ENCODE data around the gene TMEM208. TPM values are rescaled to one million over a fixed set of nuclear protein-coding genes. Genes with fewer than 3 reads are reported as not detected.
A peak's percentile ranks its signal among the peaks of the same experiment; 100 is the strongest.

Gene TMEM208
- total RNA-seq, 2 experiments from 2014 or later = 25.8 to 40.8 TPM

DNA sequence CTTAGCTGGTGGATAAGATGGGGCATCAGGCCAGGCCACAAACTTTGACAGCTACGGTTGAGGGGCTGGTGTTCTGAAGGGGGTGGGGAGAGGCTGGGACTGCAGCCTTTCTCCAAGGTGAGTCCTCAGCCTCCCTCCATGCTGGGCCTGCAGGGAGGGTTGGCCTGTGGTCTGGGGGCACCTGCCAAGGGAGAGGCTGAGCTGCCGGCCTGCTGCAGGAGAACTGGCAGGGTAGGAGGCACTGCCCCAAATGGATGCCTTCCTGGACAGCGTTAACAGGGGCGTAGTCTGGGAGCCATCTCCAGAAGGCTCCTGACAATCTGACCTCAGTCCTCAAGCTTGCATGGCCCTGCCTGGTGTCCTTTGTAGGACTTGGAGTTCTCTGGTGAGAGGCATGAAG lies 22.9 kb upstream of the TMEM208 start:
- Mint-ChIP-seq H3K9me3 (no peaks in the 10 kb centered on the region), H3K27me3 (no peaks in the 10 kb centered on the region), H3K4me1 (no peaks in the 10 kb centered on the region), H3K27ac (no peak overlapping the region), H3K4me3 (no peak overlapping the region), H3K36me3 (ENCODE audit: low read depth) (peaks cover 7% of the 10 kb centered on the region)
- ChIA-PET CTCF (interaction anchor here (0.6 to 2.1 kb wide), 6 partner anchors 9 to 215 kb away, joined by 3 to 6 read pairs (median 3); no protein-coding TSS in a partner anchor), POLR2A (no interaction called here)
- DNase-seq = no peak

DNA sequence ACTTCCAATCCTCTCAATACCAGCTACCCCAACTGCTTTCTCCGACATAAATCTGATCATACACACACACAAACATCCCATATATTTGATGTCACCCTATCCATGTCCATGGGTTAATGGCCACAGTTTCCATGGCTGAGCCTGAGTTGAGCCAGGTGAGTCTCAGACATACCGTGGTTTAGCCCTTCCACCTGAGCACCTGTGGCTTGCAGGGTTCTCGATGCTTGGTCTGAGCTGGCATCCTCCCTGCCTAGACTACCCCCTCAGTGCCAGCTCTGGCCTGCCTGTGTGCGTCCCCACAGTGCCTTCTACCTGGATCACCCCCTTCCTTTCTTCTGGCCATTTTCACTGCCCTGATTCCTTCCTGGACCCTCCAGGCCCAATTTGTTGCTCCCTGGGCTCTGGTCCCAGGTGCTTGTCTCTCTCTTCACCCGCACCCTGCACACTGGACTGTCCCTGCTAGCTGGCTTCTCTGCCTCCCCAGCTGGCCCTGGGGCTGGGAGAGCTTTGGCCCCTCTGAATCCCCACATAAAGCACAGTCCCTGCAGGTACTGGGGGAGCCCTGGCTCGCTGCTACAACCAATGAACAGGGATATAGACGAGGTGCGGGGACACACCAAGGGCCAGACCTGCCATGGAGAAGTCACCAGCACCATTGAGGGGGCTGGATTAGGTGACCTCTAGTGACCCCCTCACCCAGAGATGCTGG lies 20.6 kb upstream of the TMEM208 start:
- Mint-ChIP-seq H3K9me3 (no peaks in the 10 kb centered on the region), H3K27ac (no peak overlapping the region), H3K27me3 (no peaks in the 10 kb centered on the region), H3K4me1 (no peaks in the 10 kb centered on the region), H3K4me3 (no peak overlapping the region), H3K36me3 (ENCODE audit: low read depth) (no peaks in the 10 kb centered on the region)
- POLR2A ChIA-PET = no interaction called here
- CTCF ChIA-PET = interaction anchor here (0.6 to 1.6 kb wide), 2 partner anchors 13 to 180 kb away, joined by 3 read pairs; no protein-coding TSS in a partner anchor
- DNase-seq = no peak

DNA sequence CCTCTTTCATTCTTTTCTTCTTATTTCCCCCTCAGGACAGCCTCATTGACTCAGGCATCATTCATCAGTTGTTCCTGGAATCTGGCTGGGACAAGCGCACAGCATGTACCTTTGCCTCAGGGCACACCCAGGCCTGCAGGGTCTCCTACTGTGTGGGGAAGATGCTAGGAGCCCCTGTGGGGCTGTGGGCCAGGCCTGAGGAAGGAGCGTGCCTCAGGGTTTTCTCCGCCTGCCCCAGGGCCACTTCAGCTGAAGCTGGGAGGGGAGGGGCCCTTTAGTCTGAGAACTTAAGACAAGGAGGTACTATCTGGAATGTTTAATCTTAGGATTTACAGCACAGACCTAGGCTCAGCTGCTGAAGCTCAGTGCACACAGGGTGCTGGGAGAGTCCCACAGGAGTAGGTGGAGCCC lies 20.1 kb upstream of the TMEM208 start:
- POLR2A ChIA-PET = no interaction called here
- H3K36me3 Mint-ChIP-seq (ENCODE audit: low read depth) = no peaks in the 10 kb centered on the region
- no peaks in the 10 kb centered on the region for H3K27me3 Mint-ChIP-seq
- H3K27ac Mint-ChIP-seq = peak overlapping the region; percentile 41
- CTCF ChIA-PET = no interaction called here
- H3K9me3 Mint-ChIP-seq = no peaks in the 10 kb centered on the region
- DNase-seq = no peak
- H3K4me3 Mint-ChIP-seq = no peak overlapping the region
- no peaks in the 10 kb centered on the region for H3K4me1 Mint-ChIP-seq

- no peak for DNase-seq
- H3K4me1 Mint-ChIP-seq = no peaks in the 10 kb centered on the region
- ChIA-PET POLR2A (interaction anchor here (0.7 kb wide), 1 partner anchor 9 kb away, joined by 4 read pairs; no protein-coding TSS in a partner anchor), CTCF (interaction anchor here (1.4 to 2.4 kb wide), 2 partner anchors 9 to 52 kb away, joined by 5 to 11 read pairs; partner anchors contain the start of gene ELMO3)
- no peaks in the 10 kb centered on the region for H3K36me3 Mint-ChIP-seq (ENCODE audit: low read depth)
- H3K27ac Mint-ChIP-seq = no peak overlapping the region
- H3K27me3 Mint-ChIP-seq = no peaks in the 10 kb centered on the region
- no peak overlapping the region for H3K4me3 Mint-ChIP-seq
- H3K9me3 Mint-ChIP-seq = no peaks in the 10 kb centered on the region
These were observed 19.5 kb upstream of the TMEM208 start for GRCh38 chr16:67207249-67208091.

DNA sequence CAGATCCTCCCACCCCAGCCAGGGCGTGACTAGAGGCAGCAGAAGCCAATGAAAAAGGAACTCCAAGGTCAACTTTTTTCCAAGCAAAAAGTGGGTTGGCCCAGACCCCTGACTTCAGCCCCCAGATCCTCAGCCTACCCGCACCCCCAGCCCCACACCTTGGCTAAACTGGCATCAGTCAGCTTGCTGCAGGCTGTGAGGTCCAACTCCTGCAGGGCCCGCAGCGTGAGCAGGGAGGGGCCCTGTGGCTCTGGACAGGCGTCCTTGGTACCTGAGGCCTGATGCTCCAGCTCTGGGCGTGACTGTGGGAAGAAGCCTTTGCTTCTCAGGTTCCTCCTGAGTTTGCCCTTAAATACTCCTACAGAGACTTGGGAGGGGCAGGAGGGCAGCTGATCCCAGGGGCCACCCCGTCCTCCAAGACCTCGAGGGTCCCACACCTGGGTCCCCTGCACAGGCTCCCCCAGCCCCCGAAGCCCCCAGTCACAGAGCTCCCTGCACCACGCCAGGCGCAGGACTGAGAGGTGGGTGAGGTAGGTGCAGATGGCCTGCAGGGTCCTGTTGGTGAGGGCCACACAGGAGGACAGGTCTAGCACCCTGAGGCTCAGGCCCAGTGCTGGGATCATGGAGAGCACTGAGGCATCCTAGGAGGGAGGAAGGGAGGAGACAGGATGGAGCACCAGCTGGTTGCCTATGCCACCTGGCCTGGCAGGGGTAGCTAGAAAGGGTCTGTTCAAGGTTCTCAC lies 18.6 kb upstream of the TMEM208 start:
- no peak for DNase-seq
- no peak overlapping the region for H3K4me3 Mint-ChIP-seq
- no peaks in the 10 kb centered on the region for H3K36me3 Mint-ChIP-seq (ENCODE audit: low read depth)
- no peaks in the 10 kb centered on the region for H3K4me1 Mint-ChIP-seq
- no peaks in the 10 kb centered on the region for H3K27me3 Mint-ChIP-seq
- POLR2A ChIA-PET = interaction anchor here (0.7 kb wide), 1 partner anchor 10 kb away, joined by 4 read pairs; no protein-coding TSS in a partner anchor
- CTCF ChIA-PET = interaction anchor here (0.6 to 2.4 kb wide), 6 partner anchors 9 to 212 kb away, joined by 3 to 11 read pairs (median 6); partner anchors contain the start of genes ELMO3 and TMEM208
- H3K9me3 Mint-ChIP-seq = no peaks in the 10 kb centered on the region
- H3K27ac Mint-ChIP-seq = no peak overlapping the region

GRCh38 chr16:67209565-67209964 lies 17.4 kb upstream of the TMEM208 start:
- H3K36me3 Mint-ChIP-seq (ENCODE audit: low read depth) = no peaks in the 10 kb centered on the region
- ChIA-PET POLR2A (no interaction called here), CTCF (interaction anchor here (0.6 to 2.4 kb wide), 6 partner anchors 8 to 188 kb away, joined by 3 to 7 read pairs (median 4); partner anchors contain the start of gene TMEM208)
- H3K9me3 Mint-ChIP-seq = no peaks in the 10 kb centered on the region
- no peaks in the 10 kb centered on the region for H3K4me1 Mint-ChIP-seq
- H3K27me3 Mint-ChIP-seq = no peaks in the 10 kb centered on the region
- no peak overlapping the region for H3K27ac Mint-ChIP-seq
- H3K4me3 Mint-ChIP-seq = no peak overlapping the region
- no peak for DNase-seq

DNA sequence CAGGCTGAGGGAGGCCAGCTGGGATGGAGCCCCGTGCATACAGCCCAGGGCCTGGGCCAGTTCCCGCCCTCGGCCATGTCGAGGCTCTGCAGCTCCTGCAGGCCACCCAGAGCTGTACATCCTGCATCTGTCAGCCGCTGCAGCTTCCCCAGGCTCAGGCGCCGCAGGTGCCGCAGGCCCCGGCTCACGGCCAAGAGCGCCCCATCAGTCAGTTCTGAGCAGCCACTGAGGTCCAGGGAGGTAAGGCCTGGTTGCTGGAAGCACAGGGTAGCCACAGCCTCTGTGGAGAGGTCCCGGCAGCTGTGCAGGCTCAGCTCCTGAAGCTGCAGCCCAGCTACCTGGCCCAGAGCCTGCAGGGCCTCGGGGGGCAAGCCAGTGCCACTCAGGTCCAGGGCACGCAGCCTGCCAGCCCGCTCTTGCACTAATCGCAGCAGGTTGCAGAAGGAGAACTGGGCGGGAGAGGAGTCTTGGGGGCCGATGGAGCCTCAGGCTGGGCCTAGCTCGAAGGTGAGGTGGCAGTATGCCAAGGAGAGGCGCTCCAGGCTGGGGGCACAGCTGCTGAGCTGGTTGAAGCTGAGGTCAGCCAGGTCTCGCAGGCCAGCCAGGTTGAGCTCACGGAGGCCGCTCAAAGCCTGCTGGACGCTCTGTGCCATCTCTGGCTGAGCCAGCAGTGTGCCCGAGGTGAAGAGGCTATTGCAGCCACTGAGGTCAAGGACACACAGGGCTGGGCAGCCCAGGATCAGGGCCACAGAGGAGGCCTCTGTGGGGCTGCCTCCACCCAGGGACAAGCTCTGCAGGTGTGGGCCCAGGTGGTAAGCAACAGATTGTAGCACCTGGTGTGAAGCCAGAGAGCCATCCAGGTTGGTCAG lies 16.6 kb upstream of the TMEM208 start:
- Mint-ChIP-seq H3K36me3 (ENCODE audit: low read depth) (no peaks in the 10 kb centered on the region), H3K4me3 (no peak overlapping the region), H3K9me3 (no peaks in the 10 kb centered on the region), H3K4me1 (no peaks in the 10 kb centered on the region), H3K27me3 (no peaks in the 10 kb centered on the region), H3K27ac (no peak overlapping the region)
- ChIA-PET CTCF (interaction anchor here (0.6 to 2.0 kb wide), 3 partner anchors 9 to 189 kb away, joined by 3 to 7 read pairs (median 3); partner anchors contain the start of gene TMEM208), POLR2A (no interaction called here)
- DNase-seq = no peak

- Mint-ChIP-seq H3K27me3 (no peaks in the 10 kb centered on the region), H3K36me3 (ENCODE audit: low read depth) (no peaks in the 10 kb centered on the region), H3K4me1 (peaks cover 1% of the 10 kb centered on the region), H3K4me3 (no peak overlapping the region), H3K9me3 (no peaks in the 10 kb centered on the region), H3K27ac (no peak overlapping the region)
- POLR2A ChIA-PET = no interaction called here
- no peak for DNase-seq
- CTCF ChIA-PET = interaction anchor here (1.5 to 2.0 kb wide), 2 partner anchors 13 to 15 kb away, joined by 4 to 7 read pairs; partner anchors contain the start of gene TMEM208
These were observed 15.3 kb upstream of the TMEM208 start for GRCh38 chr16:67211674-67212073.

DNA sequence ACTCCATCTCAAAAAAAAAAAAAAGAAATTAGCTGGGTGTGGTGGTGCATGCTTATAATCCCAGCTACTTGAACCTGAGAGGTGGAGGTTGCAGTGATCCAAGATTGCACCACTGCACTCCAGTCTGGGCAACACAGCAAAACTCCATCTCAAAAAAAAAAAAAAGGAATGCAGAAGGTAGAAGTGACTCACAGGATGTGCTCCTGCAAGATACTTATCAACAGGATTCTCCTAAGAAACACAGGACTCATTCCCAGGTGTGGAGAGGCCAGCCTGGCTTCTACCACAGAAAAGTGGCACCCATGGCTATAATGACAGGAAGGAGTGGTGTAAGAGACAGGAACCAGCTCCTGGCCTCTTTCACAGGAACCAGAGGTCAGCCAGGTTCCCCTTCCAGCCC lies 14.2 kb upstream of the TMEM208 start:
- DNase-seq = no peak
- Mint-ChIP-seq H3K27me3 (no peaks in the 10 kb centered on the region), H3K4me1 (peaks cover 10% of the 10 kb centered on the region), H3K36me3 (ENCODE audit: low read depth) (no peaks in the 10 kb centered on the region), H3K27ac (no peak overlapping the region), H3K4me3 (no peak overlapping the region), H3K9me3 (no peaks in the 10 kb centered on the region)
- POLR2A ChIA-PET = no interaction called here
- CTCF ChIA-PET = interaction anchor here (0.6 to 1.4 kb wide), 2 partner anchors 9 to 58 kb away, joined by 3 read pairs; no protein-coding TSS in a partner anchor

- DNase-seq = no peak
- no peaks in the 10 kb centered on the region for H3K27me3 Mint-ChIP-seq
- H3K36me3 Mint-ChIP-seq (ENCODE audit: low read depth) = no peaks in the 10 kb centered on the region
- CTCF ChIA-PET = interaction anchor here (0.6 to 2.6 kb wide), 6 partner anchors 9 to 347 kb away, joined by 3 to 7 read pairs (median 3); partner anchors contain the start of gene TMEM208
- no peak overlapping the region for H3K4me3 Mint-ChIP-seq
- no peaks in the 10 kb centered on the region for H3K9me3 Mint-ChIP-seq
- POLR2A ChIA-PET = no interaction called here
- peaks cover 12% of the 10 kb centered on the region for H3K4me1 Mint-ChIP-seq
- H3K27ac Mint-ChIP-seq = no peak overlapping the region
These were observed 13.5 kb upstream of the TMEM208 start for GRCh38 chr16:67213197-67214019.

- ChIA-PET POLR2A (no interaction called here), CTCF (interaction anchor here (2.6 kb wide), 1 partner anchor 11 kb away, joined by 7 read pairs; the partner anchor contains the start of gene TMEM208)
- no peaks in the 10 kb centered on the region for H3K9me3 Mint-ChIP-seq
These were observed 11.2 kb upstream of the TMEM208 start for GRCh38 chr16:67215706-67216105.

More at GRCh38 chr16:67215706-67216105, 11.2 kb upstream of the TMEM208 start:
- H3K27me3 Mint-ChIP-seq = no peaks in the 10 kb centered on the region
- no peak overlapping the region for H3K4me3 Mint-ChIP-seq
- H3K36me3 Mint-ChIP-seq (ENCODE audit: low read depth) = no peaks in the 10 kb centered on the region
- peaks cover 12% of the 10 kb centered on the region for H3K4me1 Mint-ChIP-seq
- DNase-seq = no peak
- H3K27ac Mint-ChIP-seq = no peak overlapping the region
